ENCODE data around the gene EID2.
A peak's percentile ranks its signal among the peaks of the same experiment; 100 is the strongest.

The EID2 gene

DNA sequence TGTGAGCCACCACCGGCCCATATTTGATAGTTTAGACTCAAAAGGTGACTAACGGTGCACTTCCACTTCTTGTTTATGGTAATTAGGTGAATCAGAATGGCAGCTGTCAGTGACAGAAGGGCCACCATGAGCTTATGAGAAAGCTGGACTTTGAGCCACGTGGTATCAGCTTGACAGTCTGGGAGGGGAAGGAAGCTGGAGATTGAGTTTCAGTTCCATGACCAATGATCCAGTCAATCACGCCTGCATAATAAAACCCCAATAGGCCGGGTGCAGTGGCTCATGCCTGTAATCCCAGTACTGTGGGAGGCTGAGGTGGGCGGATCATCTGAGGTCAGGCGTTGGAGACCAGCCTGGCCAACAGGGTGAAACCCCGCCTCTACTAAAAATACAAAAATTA, 15.5 kb downstream of the EID2 start:
- intact Hi-C loops (cut with micrococcal nuclease): no loop called here
- no peaks in the 10 kb centered on the region for H3K9me3 Mint-ChIP-seq
- peak overlapping the region; percentile 75 for H3K27ac Mint-ChIP-seq
- no peak overlapping the region for H3K4me3 Mint-ChIP-seq
- peaks cover 7% of the 10 kb centered on the region for H3K27me3 Mint-ChIP-seq
- H3K4me1 Mint-ChIP-seq (ENCODE audit: low read depth): peaks cover 14% of the 10 kb centered on the region
- H3K36me3 Mint-ChIP-seq (ENCODE audit: low read depth): no peaks in the 10 kb centered on the region

DNA sequence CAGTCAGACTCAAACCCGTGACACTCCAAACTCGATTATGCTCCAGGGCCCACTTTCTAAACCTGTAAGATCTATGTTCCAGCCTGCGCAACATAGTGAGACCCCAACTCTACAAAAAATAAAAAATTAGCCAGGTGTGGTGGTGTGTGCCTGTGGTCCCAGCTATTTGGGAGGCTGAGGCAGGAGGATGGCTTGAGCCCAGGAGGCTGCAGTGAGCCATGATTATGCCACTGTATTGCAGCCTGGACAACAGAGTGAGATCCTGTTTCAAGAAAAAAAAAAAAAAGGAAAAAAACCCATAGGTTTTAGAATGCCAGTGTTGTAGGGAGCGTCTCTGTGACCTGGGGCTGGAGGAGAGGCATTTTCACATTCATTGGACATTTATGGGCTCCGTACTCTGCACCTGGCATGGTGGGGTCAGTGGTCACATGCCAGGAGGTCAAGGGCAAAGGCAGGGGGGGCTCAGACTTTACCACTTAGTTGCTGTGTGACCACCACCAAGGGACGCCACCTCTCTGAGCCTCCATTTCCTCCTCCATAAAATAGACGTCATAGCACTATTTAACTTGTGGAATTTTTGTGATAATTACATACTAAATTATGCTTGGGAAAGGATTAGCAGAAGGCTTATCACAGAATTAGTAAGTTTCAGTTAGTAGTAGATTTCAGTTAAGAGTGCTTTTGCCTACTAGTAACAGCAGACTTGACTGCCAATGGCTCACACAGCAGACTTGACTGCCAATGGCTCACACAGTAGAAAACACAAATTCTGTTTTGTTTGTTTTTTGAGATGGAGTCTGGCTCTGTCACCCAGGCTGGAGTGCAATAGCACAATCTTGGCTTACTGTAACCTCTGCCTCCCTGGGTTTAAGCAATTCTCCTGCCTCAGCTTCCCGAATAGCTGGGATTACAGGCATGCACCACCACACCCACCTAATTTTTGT, 19.1 kb downstream of the EID2 start:
- Mint-ChIP-seq H3K27me3 (peaks cover 41% of the 10 kb centered on the region), H3K4me1 (ENCODE audit: low read depth) (peaks cover 22% of the 10 kb centered on the region), H3K4me3 (no peak overlapping the region), H3K9me3 (no peaks in the 10 kb centered on the region), H3K36me3 (ENCODE audit: low read depth) (no peaks in the 10 kb centered on the region), H3K27ac (no peak overlapping the region)
- intact Hi-C loops (cut with micrococcal nuclease): no loop called here

DNA sequence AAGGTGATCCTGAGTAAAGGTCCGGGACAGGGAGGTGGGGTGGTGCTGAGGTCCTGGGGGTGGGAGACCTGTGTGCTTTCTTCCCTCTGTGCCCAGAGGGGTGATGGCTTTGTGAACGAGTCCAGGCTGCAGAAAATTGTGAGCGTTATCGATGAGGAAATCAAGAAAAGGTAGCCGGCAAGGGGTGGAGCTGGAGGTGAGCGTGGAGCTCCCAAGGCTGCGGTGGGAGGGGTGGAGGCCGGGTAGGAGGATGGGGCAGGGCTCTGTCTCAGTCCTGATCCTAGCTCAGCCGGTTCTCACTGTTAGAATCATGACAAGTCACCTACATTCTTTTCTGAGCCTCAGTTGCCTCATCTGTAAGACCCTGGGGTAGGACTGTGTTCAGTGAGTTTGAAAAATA, 21.0 kb downstream of the EID2 start:
- peaks cover 22% of the 10 kb centered on the region for H3K4me1 Mint-ChIP-seq (ENCODE audit: low read depth)
- intact Hi-C loops (cut with micrococcal nuclease): no loop called here
- H3K36me3 Mint-ChIP-seq (ENCODE audit: low read depth): no peaks in the 10 kb centered on the region
- peaks cover 59% of the 10 kb centered on the region for H3K27me3 Mint-ChIP-seq
- no peak overlapping the region for H3K4me3 Mint-ChIP-seq
- no peaks in the 10 kb centered on the region for H3K9me3 Mint-ChIP-seq
- no peak overlapping the region for H3K27ac Mint-ChIP-seq

DNA sequence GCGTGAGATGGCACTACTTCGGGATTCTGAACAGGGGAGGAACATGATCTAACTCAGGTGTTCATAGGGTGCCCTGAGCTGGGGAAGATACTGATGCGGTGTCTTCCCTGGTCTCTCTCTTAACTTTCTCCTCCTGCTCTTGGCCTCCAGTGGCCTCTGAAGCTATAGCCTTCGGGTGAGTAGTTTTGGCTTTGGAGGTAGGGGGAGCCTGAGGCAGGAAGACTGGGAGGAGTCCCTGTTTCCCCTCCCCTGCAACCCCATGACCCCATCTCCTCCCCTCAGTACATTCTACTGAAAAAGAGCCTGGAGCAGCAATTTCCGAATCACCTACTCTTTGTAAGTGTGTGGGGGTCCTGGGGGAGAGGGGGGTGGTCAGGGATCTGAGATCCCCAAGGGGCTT, 21.5 kb downstream of the EID2 start:
- H3K4me1 Mint-ChIP-seq (ENCODE audit: low read depth): peaks cover 22% of the 10 kb centered on the region
- H3K27me3 Mint-ChIP-seq: peaks cover 65% of the 10 kb centered on the region
- no peaks in the 10 kb centered on the region for H3K36me3 Mint-ChIP-seq (ENCODE audit: low read depth)
- intact Hi-C loops (cut with micrococcal nuclease): no loop called here
- H3K4me3 Mint-ChIP-seq: no peak overlapping the region
- H3K9me3 Mint-ChIP-seq: no peaks in the 10 kb centered on the region
- no peak overlapping the region for H3K27ac Mint-ChIP-seq

DNA sequence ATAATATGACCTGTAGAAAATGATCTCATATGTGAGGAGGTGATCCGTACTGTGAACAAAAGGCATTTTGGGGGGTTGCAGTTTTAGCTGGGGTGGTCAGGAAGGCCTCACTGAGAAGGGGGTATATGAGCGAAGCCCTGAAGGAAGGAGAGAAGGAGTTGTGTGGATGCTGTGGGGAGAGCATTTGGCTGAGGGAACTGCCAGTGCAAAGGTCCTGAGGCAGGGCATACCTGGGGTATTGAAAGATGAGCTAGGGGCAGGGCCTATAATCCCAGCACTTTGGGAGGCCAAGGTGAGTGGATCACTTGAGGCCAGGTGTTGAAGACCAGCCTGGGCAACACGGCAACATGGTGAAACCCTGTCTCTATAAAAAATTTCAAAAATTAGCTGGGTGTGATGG, 22.5 kb downstream of the EID2 start:
- Mint-ChIP-seq H3K9me3 (no peaks in the 10 kb centered on the region), H3K27ac (no peak overlapping the region), H3K36me3 (ENCODE audit: low read depth) (no peaks in the 10 kb centered on the region), H3K27me3 (peaks cover 75% of the 10 kb centered on the region), H3K4me1 (ENCODE audit: low read depth) (peaks cover 22% of the 10 kb centered on the region), H3K4me3 (no peak overlapping the region)
- intact Hi-C loops (cut with micrococcal nuclease): no loop called here

DNA sequence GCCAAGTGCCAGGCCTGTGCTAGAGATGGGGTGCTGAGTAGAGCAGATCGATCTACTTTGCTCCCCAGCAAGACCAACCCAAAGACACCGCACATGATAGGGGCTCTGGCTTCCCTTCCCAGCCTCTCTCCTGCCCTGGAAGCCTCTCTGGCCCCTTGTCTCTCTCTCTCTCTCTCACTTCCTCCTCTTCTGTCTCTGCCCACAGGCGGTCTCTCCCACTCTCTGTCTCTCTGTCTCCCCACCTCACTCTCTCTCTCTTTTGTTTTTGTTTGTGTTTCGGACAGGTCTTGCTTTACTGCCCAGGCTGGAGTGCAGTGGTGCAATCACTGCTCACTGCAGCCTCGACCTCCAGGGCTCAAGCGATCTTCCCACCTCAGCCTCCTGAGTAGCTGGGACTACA, 23.7 kb downstream of the EID2 start:
- Mint-ChIP-seq H3K27ac (no peak overlapping the region), H3K36me3 (ENCODE audit: low read depth) (no peaks in the 10 kb centered on the region), H3K9me3 (no peaks in the 10 kb centered on the region), H3K4me1 (ENCODE audit: low read depth) (peaks cover 22% of the 10 kb centered on the region), H3K4me3 (no peak overlapping the region), H3K27me3 (peaks cover 83% of the 10 kb centered on the region)
- intact Hi-C loops (cut with micrococcal nuclease): no loop called here

DNA sequence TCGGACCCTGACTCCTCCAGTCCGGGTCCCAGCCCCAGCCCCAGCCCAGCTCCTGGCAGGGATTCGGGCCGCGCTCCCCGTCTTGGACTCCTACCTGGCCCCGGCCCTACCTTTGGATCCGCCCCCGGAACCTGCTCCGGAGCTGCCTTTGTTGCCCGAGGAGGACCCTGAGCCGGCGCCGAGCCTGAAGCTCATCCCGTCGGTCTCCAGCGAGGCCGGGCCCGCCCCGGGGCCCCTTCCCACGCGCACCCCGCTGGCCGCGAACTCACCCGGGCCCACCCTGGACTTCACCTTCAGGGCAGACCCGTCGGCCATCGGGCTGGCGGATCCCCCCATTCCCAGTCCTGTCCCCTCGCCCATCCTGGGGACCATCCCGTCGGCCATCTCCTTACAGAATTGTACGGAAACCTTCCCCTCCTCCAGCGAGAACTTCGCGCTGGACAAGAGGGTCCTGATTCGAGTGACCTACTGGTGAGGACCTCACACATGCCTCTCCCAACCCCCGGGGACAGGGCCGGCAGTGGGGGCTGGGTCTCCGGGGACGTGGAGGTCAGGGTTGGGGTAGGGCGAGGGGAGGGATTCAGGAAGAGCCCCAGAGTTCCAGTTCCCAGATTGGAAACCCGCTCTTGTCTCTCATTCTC, 24.3 kb downstream of the EID2 start:
- H3K4me3 Mint-ChIP-seq: peak overlapping the region; percentile 24
- H3K27me3 Mint-ChIP-seq: peaks cover 88% of the 10 kb centered on the region
- H3K36me3 Mint-ChIP-seq (ENCODE audit: low read depth): no peaks in the 10 kb centered on the region
- H3K9me3 Mint-ChIP-seq: no peaks in the 10 kb centered on the region
- no peak overlapping the region for H3K27ac Mint-ChIP-seq
- intact Hi-C loops (cut with micrococcal nuclease): no loop called here
- H3K4me1 Mint-ChIP-seq (ENCODE audit: low read depth): peaks cover 22% of the 10 kb centered on the region

DNA sequence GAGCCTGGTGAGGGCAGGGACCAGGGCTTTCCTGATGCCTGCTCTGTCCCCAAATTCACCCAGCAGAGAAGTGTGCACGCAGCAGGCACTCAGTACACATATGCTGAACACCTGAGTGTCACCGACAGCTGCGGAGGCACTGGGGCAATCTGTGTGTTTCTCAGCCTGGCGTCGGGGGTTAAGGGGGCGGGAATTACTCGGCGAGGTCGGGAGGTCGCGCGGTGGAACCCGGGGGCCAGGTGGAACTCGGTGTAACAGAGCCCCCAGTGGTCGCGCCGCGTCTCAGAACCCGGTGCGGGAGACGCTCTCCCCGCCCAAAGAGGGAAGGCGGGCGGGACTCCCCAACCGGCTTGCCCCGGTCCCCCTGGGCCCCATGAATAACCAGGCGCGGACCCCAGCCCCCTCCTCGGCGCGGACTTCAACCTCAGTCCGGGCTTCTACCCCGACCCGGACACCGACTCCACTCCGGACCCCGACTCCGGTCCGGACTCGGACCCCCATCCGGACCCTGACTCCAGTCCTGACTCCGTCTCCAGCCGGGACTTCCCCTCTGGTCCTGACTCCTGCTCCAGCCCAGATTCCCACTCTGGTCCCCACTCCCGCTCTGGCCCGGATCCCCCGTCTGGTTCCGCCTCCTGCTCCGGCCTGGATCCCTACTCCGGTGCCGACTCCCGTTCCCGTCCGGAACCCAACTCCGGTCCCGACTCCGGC, 25.0 kb downstream of the EID2 start, which contains the start of gene SELENOV:
SELENOV (plus strand) TSS at position 300 of the 711 bp plus-strand sequence; CDS start at position 374, 74 bp downstream.
- H3K36me3 Mint-ChIP-seq (ENCODE audit: low read depth): no peaks in the 10 kb centered on the region
- peaks cover 90% of the 10 kb centered on the region for H3K27me3 Mint-ChIP-seq
- intact Hi-C loops (cut with micrococcal nuclease): no loop called here
- H3K9me3 Mint-ChIP-seq: no peaks in the 10 kb centered on the region
- H3K27ac Mint-ChIP-seq: peak within 1 kb of the TSS; percentile 13
- H3K4me1 Mint-ChIP-seq (ENCODE audit: low read depth): peaks cover 22% of the 10 kb centered on the region
- peak within 1 kb of the TSS; percentile 24 for H3K4me3 Mint-ChIP-seq

DNA sequence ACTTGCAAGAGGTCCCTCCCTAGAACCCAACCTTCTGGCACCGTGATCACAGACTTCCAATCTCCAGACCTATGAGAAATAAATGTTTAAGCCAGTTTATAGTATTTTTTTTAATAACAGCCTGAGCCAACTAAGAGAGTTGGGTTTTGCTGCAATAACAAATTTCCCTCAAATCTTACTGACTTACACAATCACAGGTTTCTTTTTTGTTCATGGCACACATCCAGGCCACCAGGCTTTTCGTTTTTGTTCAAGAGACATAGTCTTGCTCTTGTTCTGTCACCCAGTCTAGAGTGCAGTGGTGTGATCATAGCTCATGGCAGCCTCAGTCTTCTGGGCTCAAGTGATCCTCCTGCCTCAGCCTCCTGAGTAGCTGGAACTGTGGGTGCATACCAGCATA, 27.0 kb downstream of the EID2 start:
- peaks cover 93% of the 10 kb centered on the region for H3K27me3 Mint-ChIP-seq
- no peaks in the 10 kb centered on the region for H3K9me3 Mint-ChIP-seq
- no peak overlapping the region for H3K27ac Mint-ChIP-seq
- peaks cover 22% of the 10 kb centered on the region for H3K4me1 Mint-ChIP-seq (ENCODE audit: low read depth)
- intact Hi-C loops (cut with micrococcal nuclease): no loop called here
- no peak overlapping the region for H3K4me3 Mint-ChIP-seq
- no peaks in the 10 kb centered on the region for H3K36me3 Mint-ChIP-seq (ENCODE audit: low read depth)

DNA sequence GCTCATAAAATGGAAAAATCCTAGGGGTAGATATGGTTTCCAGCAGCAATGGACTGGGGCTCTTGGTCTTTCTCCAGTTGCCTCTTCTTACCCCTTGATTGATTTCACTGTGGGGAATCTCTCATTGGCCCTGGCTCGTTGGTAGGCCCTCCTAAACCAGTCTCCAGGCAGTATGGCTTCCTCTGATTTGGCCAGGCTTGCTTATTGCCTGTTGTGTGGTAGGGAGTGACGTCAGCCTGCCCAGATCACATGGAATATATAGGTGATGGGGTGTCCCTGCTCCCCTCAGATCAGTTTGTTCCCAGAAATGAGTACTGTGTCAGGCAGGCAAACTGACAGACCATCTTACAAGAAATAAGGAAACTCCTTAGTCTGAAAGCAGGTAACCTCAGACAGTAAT, 30.7 kb downstream of the EID2 start:
- no peak overlapping the region for H3K27ac Mint-ChIP-seq
- H3K27me3 Mint-ChIP-seq: peaks cover 93% of the 10 kb centered on the region
- H3K9me3 Mint-ChIP-seq: no peaks in the 10 kb centered on the region
- peaks cover 14% of the 10 kb centered on the region for H3K4me1 Mint-ChIP-seq (ENCODE audit: low read depth)
- no peaks in the 10 kb centered on the region for H3K36me3 Mint-ChIP-seq (ENCODE audit: low read depth)
- intact Hi-C loops (cut with micrococcal nuclease): no loop called here
- no peak overlapping the region for H3K4me3 Mint-ChIP-seq

DNA sequence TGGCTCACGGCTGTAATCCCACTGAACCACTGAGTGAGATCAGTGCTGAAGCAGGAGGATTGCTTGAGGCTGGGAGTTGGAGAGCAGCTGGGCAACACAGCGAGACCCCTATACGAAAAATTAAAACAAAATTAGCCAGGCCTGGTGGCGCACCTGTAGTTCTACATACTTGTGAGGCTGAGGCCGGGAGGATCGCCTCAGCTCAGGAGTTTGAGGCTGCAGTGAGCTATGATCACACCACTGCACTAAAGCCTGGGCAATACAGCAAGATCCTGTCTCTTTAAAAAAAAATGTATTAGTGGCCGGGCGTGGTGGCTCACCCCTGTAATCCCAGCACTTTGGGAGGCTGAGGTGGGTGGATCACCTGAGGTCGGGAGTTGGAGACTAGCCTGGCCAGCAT, 31.3 kb downstream of the EID2 start:
- H3K4me3 Mint-ChIP-seq: no peak overlapping the region
- H3K27me3 Mint-ChIP-seq: peaks cover 93% of the 10 kb centered on the region
- H3K27ac Mint-ChIP-seq: no peak overlapping the region

DNA sequence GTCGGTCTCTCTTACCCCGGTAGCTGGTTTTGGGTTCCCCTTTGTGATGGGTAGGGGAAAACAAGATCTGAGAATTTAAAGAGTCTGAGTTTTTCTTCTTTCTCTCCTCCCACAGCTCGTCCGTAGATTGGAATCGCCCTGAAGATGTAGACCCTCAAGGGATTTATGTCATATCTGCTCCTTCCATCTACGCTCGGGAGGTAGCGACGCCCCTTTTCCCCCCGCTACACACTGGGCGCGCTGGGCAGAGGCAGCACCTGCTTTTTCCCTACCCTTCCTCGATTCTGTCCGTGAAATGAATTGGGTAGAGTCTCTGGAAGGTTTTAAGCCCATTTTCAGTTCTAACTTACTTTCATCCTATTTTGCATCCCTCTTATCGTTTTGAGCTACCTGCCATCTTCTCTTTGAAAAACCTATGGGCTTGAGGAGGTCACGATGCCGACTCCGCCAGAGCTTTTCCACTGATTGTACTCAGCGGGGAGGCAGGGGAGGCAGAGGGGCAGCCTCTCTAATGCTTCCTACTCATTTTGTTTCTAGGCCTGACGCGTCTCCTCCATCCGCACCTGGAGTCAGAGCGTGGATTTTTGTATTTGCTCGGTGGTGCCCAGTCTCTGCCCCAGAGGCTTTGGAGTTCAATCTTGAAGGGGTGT, 32.1 kb downstream of the EID2 start:
- H3K27me3 Mint-ChIP-seq: peaks cover 93% of the 10 kb centered on the region

More for the DNA sequence above, 31.3 kb downstream of the EID2 start:
- H3K9me3 Mint-ChIP-seq: no peaks in the 10 kb centered on the region
- intact Hi-C loops (cut with micrococcal nuclease): no loop called here
- peaks cover 14% of the 10 kb centered on the region for H3K4me1 Mint-ChIP-seq (ENCODE audit: low read depth)
- H3K36me3 Mint-ChIP-seq (ENCODE audit: low read depth): no peaks in the 10 kb centered on the region

DNA sequence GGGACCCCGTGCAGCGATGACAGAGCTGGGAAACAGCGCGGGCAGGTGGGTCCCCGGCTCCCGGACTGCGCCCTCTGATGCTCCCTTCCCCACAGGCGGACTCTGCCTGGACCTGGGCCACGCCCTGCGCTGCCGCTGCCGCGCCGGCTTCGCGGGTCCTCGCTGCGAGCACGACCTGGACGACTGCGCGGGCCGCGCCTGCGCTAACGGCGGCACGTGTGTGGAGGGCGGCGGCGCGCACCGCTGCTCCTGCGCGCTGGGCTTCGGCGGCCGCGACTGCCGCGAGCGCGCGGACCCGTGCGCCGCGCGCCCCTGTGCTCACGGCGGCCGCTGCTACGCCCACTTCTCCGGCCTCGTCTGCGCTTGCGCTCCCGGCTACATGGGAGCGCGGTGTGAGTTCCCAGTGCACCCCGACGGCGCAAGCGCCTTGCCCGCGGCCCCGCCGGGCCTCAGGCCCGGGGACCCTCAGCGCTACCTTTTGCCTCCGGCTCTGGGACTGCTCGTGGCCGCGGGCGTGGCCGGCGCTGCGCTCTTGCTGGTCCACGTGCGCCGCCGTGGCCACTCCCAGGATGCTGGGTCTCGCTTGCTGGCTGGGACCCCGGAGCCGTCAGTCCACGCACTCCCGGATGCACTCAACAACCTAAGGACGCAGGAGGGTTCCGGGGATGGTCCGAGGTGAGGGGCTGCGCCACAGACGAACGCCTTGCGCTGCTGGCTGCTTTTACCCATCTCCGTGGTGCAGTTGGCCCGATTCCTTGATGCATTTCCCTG, 32.8 kb downstream of the EID2 start:
- Mint-ChIP-seq H3K27ac (no peak overlapping the region), H3K9me3 (no peaks in the 10 kb centered on the region), H3K36me3 (ENCODE audit: low read depth) (no peaks in the 10 kb centered on the region), H3K4me3 (peak overlapping the region; percentile 72), H3K27me3 (peaks cover 86% of the 10 kb centered on the region), H3K4me1 (ENCODE audit: low read depth) (peaks cover 21% of the 10 kb centered on the region)
- intact Hi-C loops (cut with micrococcal nuclease): no loop called here

More for the DNA sequence above, 32.1 kb downstream of the EID2 start:
- Mint-ChIP-seq H3K4me3 (peak overlapping the region; percentile 72), H3K9me3 (no peaks in the 10 kb centered on the region), H3K27ac (no peak overlapping the region), H3K36me3 (ENCODE audit: low read depth) (no peaks in the 10 kb centered on the region), H3K4me1 (ENCODE audit: low read depth) (peaks cover 21% of the 10 kb centered on the region)
- intact Hi-C loops (cut with micrococcal nuclease): no loop called here

All from dendritic cell treated with granulocyte-macrophage colony-stimulating factor and Interleukin-4, amounts not matched to agents 40 ng/mL and 50 ng/mL, for 4 days (primary cell).